ENCODE measurements around the gene SKOR2. TPM values are rescaled to one million over a fixed set of nuclear protein-coding genes. Genes with fewer than 3 reads are reported as not detected.
A peak's percentile ranks its signal among the peaks of the same experiment; 100 is the strongest.

The SKOR2 gene
- total RNA-seq, 8 experiments from 2014 or later, result 0.05 to 0.47 (median 0.12) TPM; not detected in 2

GRCh38 chr18:47265197-47265596, 13.7 kb upstream of the SKOR2 start:
- ATAC-seq (replicated peaks in 6 of 8), result no peak
- Histone ChIP-seq H3K4me3 (no peak overlapping the region), H3K27ac (no peak overlapping the region), H3K4me1 (replicated peaks in 1 of 2) (peaks cover 0 to 6% of the 10 kb centered on the region in 2 donors)
- in situ Hi-C loops (cut with MboI; ENCODE audit: low pct_unique_long_range_greater_than_20kb in 2 of 9, low sequenced_read_pairs in 9 of 9, unreplicated experiment in 9 of 9), result no loop called here
- 0 to 100% (median 46%) methylated on average over 1 of the region's 1 CpG; no CpG with 5 or more reads in 2 of the 10 experiments for WGBS, 10 experiments

DNA sequence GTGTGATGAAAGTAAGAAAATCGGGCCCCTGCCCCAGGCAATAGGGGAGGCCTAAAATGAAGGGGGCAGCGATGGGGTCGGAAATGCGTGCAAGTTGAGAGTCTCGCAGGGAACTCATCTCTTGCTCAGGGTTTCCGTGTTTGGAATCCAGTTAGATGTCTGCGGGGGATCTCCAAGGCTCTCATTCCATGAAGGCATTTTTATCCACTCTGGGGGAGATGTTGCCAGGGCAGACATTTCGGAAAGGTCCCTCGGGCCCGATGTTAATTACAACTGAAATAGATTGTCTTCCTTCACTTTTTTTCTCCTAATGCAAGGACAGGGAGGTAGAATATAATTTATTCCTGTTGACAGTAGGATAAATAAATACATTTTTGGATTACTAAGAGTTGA, 12.8 kb upstream of the SKOR2 start:
- no peak overlapping the region for H3K27ac ChIP-seq
- no peak for ATAC-seq (replicated peaks in 6 of 8)
- WGBS, 10 experiments, result 0 to 40% (median 14%) methylated on average over 1 to 5 of the region's 10 CpGs; no CpG with 5 or more reads in 4 of the 10 experiments
- H3K4me3 ChIP-seq, result peak overlapping the region in 3 of 5 donors; percentile 27 to 33 (median 32)
- in situ Hi-C loops (cut with MboI; ENCODE audit: low pct_unique_long_range_greater_than_20kb in 2 of 9, low sequenced_read_pairs in 9 of 9, unreplicated experiment in 9 of 9), result no loop called here
- H3K4me1 ChIP-seq (replicated peaks in 1 of 2), result peaks cover 0 to 8% of the 10 kb centered on the region in 2 donors

DNA sequence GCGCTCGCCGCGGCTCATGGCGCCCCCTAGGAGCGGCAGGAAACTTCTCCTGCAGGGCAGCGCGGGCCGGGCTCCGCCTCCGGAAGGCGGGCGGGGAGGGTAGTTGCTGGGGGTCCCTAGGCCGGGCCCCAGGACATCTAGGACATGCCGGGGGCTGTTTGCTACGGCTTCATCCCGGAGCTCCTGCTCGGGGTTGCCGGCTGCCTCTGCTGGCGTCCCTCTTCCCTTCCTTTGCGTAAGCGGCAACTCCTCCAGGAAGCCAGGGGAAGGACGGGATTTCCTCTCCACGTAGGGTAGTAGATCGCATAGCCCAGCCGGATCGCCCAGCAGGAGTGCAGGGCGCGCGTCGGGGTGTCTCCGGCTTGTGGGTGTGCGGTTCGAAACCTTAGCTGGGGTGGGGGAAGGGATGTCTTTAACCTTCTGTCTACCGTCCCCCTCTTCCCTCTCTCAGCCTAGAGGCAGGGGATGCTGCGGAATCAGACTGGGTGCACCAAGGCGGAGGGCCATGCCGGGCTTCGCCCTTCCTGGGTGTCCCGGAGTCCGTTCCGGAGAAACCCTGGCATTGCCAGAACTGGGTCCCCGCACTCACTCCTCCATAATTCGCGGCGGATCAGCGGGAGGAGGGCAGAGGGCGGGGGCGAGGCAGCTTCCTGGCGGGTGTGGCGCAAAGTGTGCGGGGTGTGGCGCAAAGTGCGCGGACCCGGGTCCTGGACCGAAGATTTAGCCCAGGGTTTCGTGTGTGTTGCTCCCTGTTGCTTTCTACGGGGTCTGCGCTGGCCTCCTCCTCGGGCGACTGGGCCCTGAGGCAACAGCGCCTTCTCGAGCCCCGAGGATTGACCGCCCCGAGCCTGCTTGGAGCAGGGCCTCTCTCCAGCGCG, 12.2 kb upstream of the SKOR2 start:
- WGBS, 10 experiments, result 0 to 15% (median 1%) methylated on average over 2 to 17 of the region's 69 CpGs; no CpG with 5 or more reads in 6 of the 10 experiments
- peak overlapping the region; percentile 8 to 33 (median 27) for H3K4me3 ChIP-seq
- in situ Hi-C loops (cut with MboI; ENCODE audit: low pct_unique_long_range_greater_than_20kb in 2 of 9, low sequenced_read_pairs in 9 of 9, unreplicated experiment in 9 of 9), result no loop called here
- ATAC-seq (replicated peaks in 6 of 8), result peak in 6 of 8 experiments; percentile 57 to 73 (median 68)
- H3K27ac ChIP-seq, result no peak overlapping the region
- peaks cover 0 to 8% of the 10 kb centered on the region in 2 donors for H3K4me1 ChIP-seq (replicated peaks in 1 of 2)

- ATAC-seq (replicated peaks in 6 of 8), result peak in 5 of 8 experiments; percentile 6 to 22 (median 12)
- in situ Hi-C loops (cut with MboI; ENCODE audit: low pct_unique_long_range_greater_than_20kb in 2 of 9, low sequenced_read_pairs in 9 of 9, unreplicated experiment in 9 of 9), result no loop called here
- Histone ChIP-seq H3K4me1 (replicated peaks in 1 of 2) (peaks cover 0 to 8% of the 10 kb centered on the region in 2 donors), H3K4me3 (peak overlapping the region in 3 of 5 donors; percentile 27 to 33 (median 32)), H3K27ac (no peak overlapping the region)
- WGBS, 10 experiments, result 0 to 19% (median 0%) methylated on average over 1 to 7 of the region's 16 CpGs; no CpG with 5 or more reads in 5 of the 10 experiments
Observed at GRCh38 chr18:47263150-47263429, 11.6 kb upstream of the SKOR2 start.

- Histone ChIP-seq H3K4me3 (no peak overlapping the region), H3K4me1 (replicated peaks in 1 of 2) (peaks cover 0 to 8% of the 10 kb centered on the region in 2 donors), H3K27ac (no peak overlapping the region)
- in situ Hi-C loops (cut with MboI; ENCODE audit: low pct_unique_long_range_greater_than_20kb in 2 of 9, low sequenced_read_pairs in 9 of 9, unreplicated experiment in 9 of 9), result no loop called here
- ATAC-seq (replicated peaks in 6 of 8), result no peak
- WGBS, 10 experiments, result 0 to 38% (median 20%) methylated on average over 1 to 8 of the region's 38 CpGs; no CpG with 5 or more reads in 1 of the 10 experiments
Observed at GRCh38 chr18:47262301-47263149, 11.1 kb upstream of the SKOR2 start.

DNA sequence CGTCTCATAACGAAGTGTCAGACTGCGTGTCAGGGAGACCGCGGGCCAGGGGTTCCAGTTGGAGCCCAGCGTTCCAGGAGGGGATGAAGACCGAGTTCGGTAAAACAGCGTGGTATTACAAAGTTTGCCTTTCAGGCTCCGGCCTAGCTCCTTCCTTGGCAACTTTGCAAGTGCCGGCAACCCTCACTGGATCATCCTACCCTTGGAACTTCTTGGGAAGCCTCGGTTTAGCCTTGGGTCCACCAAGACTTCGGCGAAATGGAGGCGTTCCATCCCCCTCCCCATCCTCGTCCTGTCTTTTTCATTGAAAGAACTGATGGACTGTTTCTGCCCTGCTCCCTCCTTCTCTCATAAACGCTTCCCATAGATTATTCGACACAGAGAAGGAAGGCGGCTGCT, 10.4 kb upstream of the SKOR2 start:
- in situ Hi-C loops (cut with MboI; ENCODE audit: low pct_unique_long_range_greater_than_20kb in 2 of 9, low sequenced_read_pairs in 9 of 9, unreplicated experiment in 9 of 9), result no loop called here
- ATAC-seq (replicated peaks in 6 of 8), result no peak
- Histone ChIP-seq H3K27ac (no peak overlapping the region), H3K4me3 (no peak overlapping the region), H3K4me1 (replicated peaks in 1 of 2) (peaks cover 0 to 8% of the 10 kb centered on the region in 2 donors)
- 0 to 21% (median 8%) methylated on average over 1 to 16 of the region's 19 CpGs; no CpG with 5 or more reads in 2 of the 10 experiments for WGBS, 10 experiments

DNA sequence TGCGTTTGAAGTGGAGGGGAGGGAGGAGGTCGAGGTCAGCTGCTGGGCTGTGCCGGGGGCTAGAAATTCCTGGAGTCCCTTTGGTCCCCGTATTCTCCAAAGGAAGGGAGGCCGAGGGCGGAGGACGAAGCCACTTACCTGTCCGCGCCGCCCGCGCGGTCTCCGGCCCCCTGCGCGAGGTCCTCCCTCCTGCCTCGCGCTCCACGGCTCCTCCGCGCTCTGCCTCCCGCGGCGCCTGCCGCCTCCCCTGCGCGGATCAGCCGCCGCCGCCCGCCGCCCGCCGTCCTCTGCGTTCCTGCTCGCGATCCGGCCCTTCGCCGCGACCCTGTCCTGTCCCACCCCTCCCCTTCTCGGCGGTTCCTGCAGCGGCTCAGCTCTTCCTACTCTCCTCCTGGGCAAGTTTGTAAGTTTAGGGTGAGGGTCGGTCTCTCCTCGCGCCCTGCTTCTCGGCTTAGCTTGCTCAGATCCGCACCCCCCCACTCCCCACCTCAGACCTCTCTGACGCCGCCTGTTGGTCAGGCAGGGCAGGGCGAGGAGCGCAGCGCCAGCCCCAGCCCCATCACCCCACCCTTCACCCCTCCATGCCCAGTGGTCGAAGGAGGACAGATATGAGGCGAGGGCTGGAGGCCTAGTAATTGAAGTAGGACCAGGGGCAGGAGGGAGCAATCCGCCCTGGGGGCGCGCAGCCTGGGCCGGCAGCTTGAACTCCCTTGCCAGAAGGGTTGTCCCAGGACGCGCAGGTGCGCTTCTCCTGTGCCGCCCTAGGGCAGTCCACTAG, 9.7 kb upstream of the SKOR2 start:
- 17% methylated on average over 1 of the region's 64 CpGs; no CpG with 5 or more reads in 9 of the 10 experiments for whole genome bisulfite sequencing, 10 experiments
- H3K4me1 ChIP-seq (replicated peaks in 1 of 2), result peaks cover 0 to 8% of the 10 kb centered on the region in 2 donors
- ATAC-seq (replicated peaks in 6 of 8), result peak in 4 of 8 experiments; percentile 15 to 39 (median 24)
- in situ Hi-C loops (cut with MboI; ENCODE audit: low pct_unique_long_range_greater_than_20kb in 2 of 9, low sequenced_read_pairs in 9 of 9, unreplicated experiment in 9 of 9), result no loop called here
- H3K4me3 ChIP-seq, result peak overlapping the region in 1 of 5 donors; percentile 5
- H3K27ac ChIP-seq, result no peak overlapping the region

- no peak overlapping the region for H3K4me3 ChIP-seq
- in situ Hi-C loops (cut with MboI; ENCODE audit: low pct_unique_long_range_greater_than_20kb in 2 of 9, low sequenced_read_pairs in 9 of 9, unreplicated experiment in 9 of 9), result no loop called here
Observed at GRCh38 chr18:47260120-47260923, 8.9 kb upstream of the SKOR2 start.

GRCh38 chr18:47254341-47254939, 3.0 kb upstream of the SKOR2 start:
- 0 to 17% (median 5%) methylated on average over 2 to 28 of the region's 31 CpGs; no CpG with 5 or more reads in 4 of the 10 experiments for WGBS, 10 experiments
- ATAC-seq (replicated peaks in 6 of 8), result peak; percentile 44 to 87 (median 56)
- in situ Hi-C loops (cut with MboI; ENCODE audit: low pct_unique_long_range_greater_than_20kb in 2 of 9, low sequenced_read_pairs in 9 of 9, unreplicated experiment in 9 of 9), result no loop called here
- Histone ChIP-seq H3K4me3 (no peak overlapping the region), H3K27ac (no peak overlapping the region), H3K4me1 (replicated peaks in 1 of 2) (peaks cover 0 to 4% of the 10 kb centered on the region in 2 donors)

More at GRCh38 chr18:47260120-47260923, 8.9 kb upstream of the SKOR2 start:
- 0 to 80% (median 6%) methylated on average over 1 to 17 of the region's 38 CpGs; no CpG with 5 or more reads in 2 of the 10 experiments for WGBS, 10 experiments
- peak in 7 of 8 experiments; percentile 47 to 87 (median 71) for ATAC-seq (replicated peaks in 6 of 8)
- Histone ChIP-seq H3K27ac (no peak overlapping the region), H3K4me1 (replicated peaks in 1 of 2) (peaks cover 0 to 8% of the 10 kb centered on the region in 2 donors)

DNA sequence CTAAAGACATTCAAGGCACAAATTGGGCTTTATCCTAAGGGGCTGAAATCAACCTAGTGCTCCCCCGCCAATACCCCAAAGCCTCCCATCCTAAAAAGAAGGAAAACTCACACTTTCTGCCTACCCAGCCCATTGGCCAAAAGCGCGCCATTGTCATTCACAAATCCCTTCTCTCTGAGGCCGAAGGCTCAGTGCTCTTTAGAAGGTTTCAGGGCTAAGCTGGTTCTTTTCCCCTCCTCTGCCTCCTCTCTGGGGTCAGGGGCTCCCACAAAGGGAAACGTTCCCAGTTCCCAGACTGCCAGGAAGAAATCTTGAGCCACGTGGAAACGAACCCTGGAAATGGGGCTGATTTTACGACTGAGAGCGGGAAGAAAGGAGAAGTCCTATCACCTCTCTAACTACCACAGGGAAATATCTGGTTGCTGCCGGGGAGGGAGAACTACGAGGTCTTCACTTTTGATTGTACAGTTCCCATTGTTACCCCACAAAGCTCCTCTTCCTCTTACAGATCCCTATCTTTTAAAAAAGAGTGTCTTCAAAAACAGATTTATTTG, 1.7 kb upstream of the SKOR2 start:
- Histone ChIP-seq H3K27ac (no peak overlapping the region), H3K4me1 (replicated peaks in 1 of 2) (peaks cover 0 to 4% of the 10 kb centered on the region in 2 donors), H3K4me3 (no peak overlapping the region)
- ATAC-seq (replicated peaks in 6 of 8), result no peak
- in situ Hi-C loops (cut with MboI; ENCODE audit: low pct_unique_long_range_greater_than_20kb in 2 of 9, low sequenced_read_pairs in 9 of 9, unreplicated experiment in 9 of 9), result no loop called here
- 0 to 30% (median 6%) methylated on average over 1 to 11 of the region's 11 CpGs; no CpG with 5 or more reads in 2 of the 10 experiments for WGBS, 10 experiments

GRCh38 chr18:47250391-47251046, 941 bp downstream of the SKOR2 start:
- H3K4me1 ChIP-seq (replicated peaks in 1 of 2), result peaks cover 0 to 4% of the 10 kb centered on the region in 2 donors
- in situ Hi-C loops (cut with MboI; ENCODE audit: low pct_unique_long_range_greater_than_20kb in 2 of 9, low sequenced_read_pairs in 9 of 9, unreplicated experiment in 9 of 9), result no loop called here
- WGBS, 10 experiments, result 0 to 60% (median 8%) methylated on average over 1 to 12 of the region's 26 CpGs; no CpG with 5 or more reads in 1 of the 10 experiments
- H3K4me3 ChIP-seq, result no peak overlapping the region
- no peak overlapping the region for H3K27ac ChIP-seq
- ATAC-seq (replicated peaks in 6 of 8), result no peak
